HG02981 (cell line): ENCODE results near the gene SDC1.
"Not testable (repeated sequence)": the region's sequence is repeated elsewhere in the genome, so short reads cannot be mapped to it uniquely, and the experiment has no call there.

ENCODE experiments used
- ATAC-seq: cut with Tn5 transposase; IDR thresholded peaks from one replicate; pipeline ENCODE4 v1.9.1; 2021; ENCODE audit warnings: mild to moderate bottlenecking, moderate library complexity; ENCODE audit not compliant: unreplicated experiment

The SDC1 gene

GRCh38 chr2:20199633-20200270, 25.2 kb downstream of the SDC1 start:
- ATAC-seq: no peak

- no peak for ATAC-seq
These were observed 25.9 kb downstream of the SDC1 start for GRCh38 chr2:20198796-20199632.

GRCh38 chr2:20198001-20198400, 26.9 kb downstream of the SDC1 start:
- no peak for ATAC-seq

GRCh38 chr2:20197192-20197591, 27.7 kb downstream of the SDC1 start:
- no peak for ATAC-seq

- no peak for ATAC-seq
These were observed 28.2 kb downstream of the SDC1 start for GRCh38 chr2:20196657-20197161.

- no peak for ATAC-seq
These were observed 28.8 kb downstream of the SDC1 start for GRCh38 chr2:20196053-20196656.

- ATAC-seq: no peak
These were observed 29.4 kb downstream of the SDC1 start for GRCh38 chr2:20195431-20196033.

GRCh38 chr2:20195016-20195411, 29.9 kb downstream of the SDC1 start:
- not testable (repeated sequence) for ATAC-seq

GRCh38 chr2:20194097-20195015, 30.6 kb downstream of the SDC1 start:
- ATAC-seq: no peak

GRCh38 chr2:20193185-20193584, 31.7 kb downstream of the SDC1 start:
- no peak for ATAC-seq

- no peak for ATAC-seq
These were observed 32.1 kb downstream of the SDC1 start for GRCh38 chr2:20192781-20193180.

- ATAC-seq: no peak
These were observed 33.0 kb downstream of the SDC1 start for GRCh38 chr2:20191714-20192569.

GRCh38 chr2:20190876-20191713, 33.8 kb downstream of the SDC1 start:
- ATAC-seq: no peak

GRCh38 chr2:20190170-20190569, 34.8 kb downstream of the SDC1 start:
- ATAC-seq: no peak

GRCh38 chr2:20189299-20189931, 35.5 kb downstream of the SDC1 start:
- ATAC-seq: no peak

GRCh38 chr2:20188851-20189250, 36.1 kb downstream of the SDC1 start:
- no peak for ATAC-seq

- no peak for ATAC-seq
These were observed 36.7 kb downstream of the SDC1 start for GRCh38 chr2:20188201-20188600.

- ATAC-seq: no peak
These were observed 37.6 kb downstream of the SDC1 start for GRCh38 chr2:20187331-20187730.
